Measurements from ENCODE around the gene KDM8.

KDM8 gene

DNA sequence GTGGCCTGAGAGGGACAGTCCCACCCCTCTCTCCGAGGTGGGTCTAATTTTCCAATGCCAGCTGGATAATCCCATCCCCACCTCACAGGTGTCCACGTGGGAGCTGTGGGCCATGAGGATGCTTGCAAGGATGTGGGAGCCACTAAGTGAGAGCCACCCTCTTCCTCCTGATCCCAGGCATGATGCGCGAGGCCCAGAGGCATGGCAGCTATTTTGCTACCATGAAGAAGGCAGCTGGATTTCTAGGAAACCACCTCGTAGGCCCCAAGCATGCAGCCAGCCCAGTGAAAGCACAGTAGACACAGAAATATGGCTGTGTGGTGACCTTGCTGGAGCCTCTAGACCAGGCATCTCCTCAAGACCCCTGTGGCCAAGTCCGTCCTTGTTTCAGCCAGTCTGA is 20.4 kb downstream of the KDM8 start:
- Histone ChIP-seq H3K27me3 (ENCODE audit: insufficient read depth, low read length) (no peaks in the 10 kb centered on the region), H3K27ac (ENCODE audit: low read depth, low read length, poor library complexity, severe bottlenecking) (no peak overlapping the region), H3K4me2 (ENCODE audit: low read length) (no peak overlapping the region), H3K4me1 (ENCODE audit: insufficient read depth, low read length, severe bottlenecking) (peaks cover 38% of the 10 kb centered on the region), H3K36me3 (ENCODE audit: insufficient read depth, low read length) (peaks cover 21% of the 10 kb centered on the region), H3K9ac (ENCODE audit: low read length) (no peak overlapping the region), H4K20me1 (ENCODE audit: insufficient read depth, low read length) (no peaks in the 10 kb centered on the region), H3F3A (ENCODE audit: insufficient read depth, low read length) (no peaks in the 10 kb centered on the region), H3K9me3 (ENCODE audit: low read length) (no peaks in the 10 kb centered on the region), H3K9me2 (ENCODE audit: low read depth, low read length) (no peaks in the 10 kb centered on the region), H2AFZ (ENCODE audit: low read length) (no peak overlapping the region), H3K79me2 (ENCODE audit: insufficient read depth, low read length) (no peaks in the 10 kb centered on the region), H3K4me3 (ENCODE audit: low read depth, low read length, poor library complexity, severe bottlenecking) (no peak overlapping the region)
- no peak for TF ChIP-seq EZH2 (IDR thresholded peaks at IDR 0.05; ENCODE audit: borderline replicate concordance, low read length)
- TF ChIP-seq, protein P1, sequence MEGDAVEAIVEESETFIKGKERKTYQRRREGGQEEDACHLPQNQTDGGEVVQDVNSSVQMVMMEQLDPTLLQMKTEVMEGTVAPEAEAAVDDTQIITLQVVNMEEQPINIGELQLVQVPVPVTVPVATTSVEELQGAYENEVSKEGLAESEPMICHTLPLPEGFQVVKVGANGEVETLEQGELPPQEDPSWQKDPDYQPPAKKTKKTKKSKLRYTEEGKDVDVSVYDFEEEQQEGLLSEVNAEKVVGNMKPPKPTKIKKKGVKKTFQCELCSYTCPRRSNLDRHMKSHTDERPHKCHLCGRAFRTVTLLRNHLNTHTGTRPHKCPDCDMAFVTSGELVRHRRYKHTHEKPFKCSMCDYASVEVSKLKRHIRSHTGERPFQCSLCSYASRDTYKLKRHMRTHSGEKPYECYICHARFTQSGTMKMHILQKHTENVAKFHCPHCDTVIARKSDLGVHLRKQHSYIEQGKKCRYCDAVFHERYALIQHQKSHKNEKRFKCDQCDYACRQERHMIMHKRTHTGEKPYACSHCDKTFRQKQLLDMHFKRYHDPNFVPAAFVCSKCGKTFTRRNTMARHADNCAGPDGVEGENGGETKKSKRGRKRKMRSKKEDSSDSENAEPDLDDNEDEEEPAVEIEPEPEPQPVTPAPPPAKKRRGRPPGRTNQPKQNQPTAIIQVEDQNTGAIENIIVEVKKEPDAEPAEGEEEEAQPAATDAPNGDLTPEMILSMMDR (IDR thresholded peaks at IDR 0.05; ENCODE audit: low read length), result no peak

DNA sequence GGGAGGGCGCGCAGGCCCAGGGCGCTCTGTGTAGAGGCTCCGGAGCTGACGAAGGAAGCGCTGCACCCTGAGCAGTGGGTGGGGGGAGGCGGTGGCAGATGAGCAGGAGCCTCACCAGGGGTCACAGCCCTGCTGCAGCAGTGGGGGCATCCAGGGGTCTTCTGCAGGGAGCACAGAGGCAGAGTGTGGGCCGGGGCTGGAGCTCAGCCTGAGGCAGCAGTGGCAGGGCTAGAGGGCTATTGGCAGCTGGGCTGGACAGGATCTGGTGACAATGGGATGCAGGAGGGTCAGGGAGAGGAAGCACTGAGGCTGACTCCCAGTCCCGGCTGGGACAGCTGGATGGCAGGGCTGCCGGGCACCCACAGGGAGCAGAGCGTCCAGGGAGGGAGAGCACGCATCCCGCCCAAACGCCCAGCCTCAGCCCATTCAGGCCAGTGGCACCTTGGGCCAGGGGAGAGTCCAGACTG is 21.0 kb downstream of the KDM8 start:
- H3K4me1 ChIP-seq (ENCODE audit: insufficient read depth, low read length, severe bottlenecking), result peaks cover 44% of the 10 kb centered on the region
- no peak overlapping the region for H3K9ac ChIP-seq (ENCODE audit: low read length)
- H3K27ac ChIP-seq (ENCODE audit: low read depth, low read length, poor library complexity, severe bottlenecking), result no peak overlapping the region
- H3K36me3 ChIP-seq (ENCODE audit: insufficient read depth, low read length), result peaks cover 21% of the 10 kb centered on the region
- no peaks in the 10 kb centered on the region for H4K20me1 ChIP-seq (ENCODE audit: insufficient read depth, low read length)
- no peaks in the 10 kb centered on the region for H3F3A ChIP-seq (ENCODE audit: insufficient read depth, low read length)
- H3K4me2 ChIP-seq (ENCODE audit: low read length), result no peak overlapping the region
- H3K9me2 ChIP-seq (ENCODE audit: low read depth, low read length), result no peaks in the 10 kb centered on the region
- no peak overlapping the region for H3K4me3 ChIP-seq (ENCODE audit: low read depth, low read length, poor library complexity, severe bottlenecking)
- no peaks in the 10 kb centered on the region for H3K27me3 ChIP-seq (ENCODE audit: insufficient read depth, low read length)
- TF ChIP-seq, protein P1 (IDR thresholded peaks at IDR 0.05; ENCODE audit: low read length), result no peak
- TF ChIP-seq EZH2 (IDR thresholded peaks at IDR 0.05; ENCODE audit: borderline replicate concordance, low read length), result no peak
- no peaks in the 10 kb centered on the region for H3K9me3 ChIP-seq (ENCODE audit: low read length)
- no peak overlapping the region for H2AFZ ChIP-seq (ENCODE audit: low read length)
- H3K79me2 ChIP-seq (ENCODE audit: insufficient read depth, low read length), result no peaks in the 10 kb centered on the region

DNA sequence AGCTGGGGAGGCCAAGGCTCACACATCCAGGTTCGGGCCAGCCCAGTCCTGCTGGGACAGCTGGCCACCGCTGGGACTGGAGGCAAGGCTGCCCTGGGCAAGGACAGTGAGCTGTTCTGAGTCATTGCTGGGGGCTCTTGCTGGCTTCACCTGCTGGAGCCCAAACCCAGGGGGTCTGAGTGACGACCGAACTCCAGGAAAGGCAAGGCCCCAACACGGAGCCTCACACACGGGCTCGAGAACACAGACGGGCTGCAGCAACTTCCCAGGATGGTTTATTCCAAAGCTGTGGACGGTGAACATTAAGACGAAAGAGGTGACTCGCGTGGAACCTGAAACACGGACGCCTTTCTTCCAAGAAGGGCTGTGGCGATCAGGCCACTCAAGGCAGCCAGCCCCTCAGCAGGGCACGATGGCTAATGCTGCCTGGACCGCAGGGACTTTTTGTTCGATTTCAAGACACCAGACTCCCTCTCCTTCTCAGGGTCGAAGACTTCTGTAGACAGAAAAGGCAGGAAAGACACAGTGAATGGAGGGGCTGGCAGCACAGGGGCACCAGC is 21.5 kb downstream of the KDM8 start:
- no peaks in the 10 kb centered on the region for H3K27me3 ChIP-seq (ENCODE audit: insufficient read depth, low read length)
- no peaks in the 10 kb centered on the region for H3K9me3 ChIP-seq (ENCODE audit: low read length)
- H3K9me2 ChIP-seq (ENCODE audit: low read depth, low read length), result no peaks in the 10 kb centered on the region
- H4K20me1 ChIP-seq (ENCODE audit: insufficient read depth, low read length), result no peaks in the 10 kb centered on the region
- no peak overlapping the region for H3K27ac ChIP-seq (ENCODE audit: low read depth, low read length, poor library complexity, severe bottlenecking)
- TF ChIP-seq EZH2 (IDR thresholded peaks at IDR 0.05; ENCODE audit: borderline replicate concordance, low read length), result no peak
- TF ChIP-seq, protein P1 (IDR thresholded peaks at IDR 0.05; ENCODE audit: low read length), result no peak
- H3K4me1 ChIP-seq (ENCODE audit: insufficient read depth, low read length, severe bottlenecking), result peaks cover 50% of the 10 kb centered on the region
- H3K79me2 ChIP-seq (ENCODE audit: insufficient read depth, low read length), result no peaks in the 10 kb centered on the region
- peaks cover 23% of the 10 kb centered on the region for H3K36me3 ChIP-seq (ENCODE audit: insufficient read depth, low read length)
- H2AFZ ChIP-seq (ENCODE audit: low read length), result no peak overlapping the region
- H3K9ac ChIP-seq (ENCODE audit: low read length), result no peak overlapping the region
- no peaks in the 10 kb centered on the region for H3F3A ChIP-seq (ENCODE audit: insufficient read depth, low read length)
- H3K4me3 ChIP-seq (ENCODE audit: low read depth, low read length, poor library complexity, severe bottlenecking), result no peak overlapping the region
- no peak overlapping the region for H3K4me2 ChIP-seq (ENCODE audit: low read length)

Measured in OCI-LY1 (cell line).